Measurements from ENCODE around the gene RFTN1.

RFTN1 gene

DNA sequence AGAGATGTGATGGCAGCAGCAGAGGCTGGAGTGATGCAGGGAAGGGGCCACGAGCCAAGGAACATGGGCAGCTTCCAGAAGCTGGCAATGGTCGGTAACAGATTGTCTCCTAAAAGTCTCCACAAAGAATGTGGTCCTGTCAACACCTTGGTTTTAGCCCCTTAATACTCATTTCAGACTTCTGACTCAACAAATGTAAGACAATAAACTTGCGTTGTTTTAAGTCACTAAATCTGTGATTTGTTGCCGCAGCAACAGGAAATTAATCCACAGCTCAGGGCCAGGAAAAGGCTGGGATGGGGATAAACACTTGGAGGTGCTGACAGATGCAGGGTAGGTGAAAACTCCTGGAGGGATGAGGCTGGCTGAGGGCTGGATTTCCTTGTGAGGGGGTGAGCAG lies 178.6 kb downstream of the RFTN1 start:
- DNase-seq (ENCODE audit: low read depth in 4 of 4, low spot score in 1 of 4) = no peak

GRCh38 chr3:16332904-16333426 lies 180.5 kb downstream of the RFTN1 start:
- DNase-seq (ENCODE audit: low read depth in 4 of 4, low spot score in 1 of 4) = no peak

- no peak for DNase-seq (ENCODE audit: low read depth in 4 of 4, low spot score in 1 of 4)
Measured at GRCh38 chr3:16331319-16331883, 182.1 kb downstream of the RFTN1 start.

- no peak for DNase-seq (ENCODE audit: low read depth in 4 of 4, low spot score in 1 of 4)
Measured at GRCh38 chr3:16330351-16330750, 183.1 kb downstream of the RFTN1 start.

- no peak for DNase-seq (ENCODE audit: low read depth in 4 of 4, low spot score in 1 of 4)
Measured at GRCh38 chr3:16329826-16330129, 183.7 kb downstream of the RFTN1 start.

DNA sequence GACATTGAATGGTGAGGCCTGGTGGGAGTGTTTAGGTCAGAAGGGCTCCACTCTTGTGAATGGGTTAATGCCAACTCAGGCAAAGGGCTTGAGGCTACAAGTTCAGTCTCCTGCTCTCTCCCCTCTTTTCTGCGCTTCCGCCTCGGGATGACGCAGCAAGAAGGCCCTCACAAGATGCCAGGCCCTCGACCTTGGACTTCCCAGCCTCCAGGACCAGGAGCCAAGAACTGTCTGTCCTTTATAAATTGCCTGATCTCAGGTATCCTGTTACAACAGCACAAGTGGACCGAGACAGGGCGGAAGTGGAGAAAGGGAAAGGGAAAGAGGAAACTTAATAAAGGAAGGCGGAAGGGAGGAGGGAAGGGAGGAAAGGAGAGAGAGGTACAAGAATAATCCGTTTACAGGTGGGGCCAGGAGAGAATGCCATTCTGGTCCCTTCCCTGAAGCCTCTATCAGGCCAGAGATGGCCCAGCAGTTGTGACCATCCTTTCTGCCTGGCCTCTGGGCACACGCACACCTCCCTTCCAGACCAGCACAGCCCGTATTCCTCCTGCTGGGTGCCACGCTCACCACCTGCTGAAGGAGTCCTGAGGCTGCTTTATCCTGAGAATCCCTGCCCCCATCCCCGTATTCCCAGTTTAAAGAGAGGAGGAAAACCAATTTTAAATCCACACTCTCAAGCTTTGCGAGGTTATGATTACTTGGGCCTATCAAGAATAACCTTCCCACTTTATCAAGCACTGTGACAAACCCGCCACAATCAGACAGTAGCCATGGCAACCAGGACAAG lies 184.3 kb downstream of the RFTN1 start:
- DNase-seq (ENCODE audit: low read depth in 4 of 4, low spot score in 1 of 4) = no peak

DNA sequence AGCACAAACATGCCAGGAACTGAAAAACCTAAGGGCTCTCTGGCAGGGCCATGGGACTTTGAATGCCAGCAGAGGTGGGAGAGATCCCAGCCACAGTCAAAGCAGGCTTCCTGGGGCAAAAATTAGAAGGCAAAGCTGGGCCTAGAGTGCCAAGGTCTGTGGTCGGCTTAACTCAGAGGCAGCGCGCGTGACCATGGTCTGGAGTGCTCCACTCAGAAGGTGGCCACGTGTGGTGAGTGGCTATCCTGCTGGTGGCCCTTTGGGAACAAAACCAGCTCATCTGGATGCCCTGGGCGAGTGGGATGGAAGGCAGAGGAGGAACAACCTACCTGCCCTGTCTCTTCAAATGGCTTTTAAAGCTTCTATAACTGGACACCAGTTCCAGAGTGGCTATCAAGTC lies 185.4 kb downstream of the RFTN1 start:
- no peak for DNase-seq (ENCODE audit: low read depth in 4 of 4, low spot score in 1 of 4)

DNA sequence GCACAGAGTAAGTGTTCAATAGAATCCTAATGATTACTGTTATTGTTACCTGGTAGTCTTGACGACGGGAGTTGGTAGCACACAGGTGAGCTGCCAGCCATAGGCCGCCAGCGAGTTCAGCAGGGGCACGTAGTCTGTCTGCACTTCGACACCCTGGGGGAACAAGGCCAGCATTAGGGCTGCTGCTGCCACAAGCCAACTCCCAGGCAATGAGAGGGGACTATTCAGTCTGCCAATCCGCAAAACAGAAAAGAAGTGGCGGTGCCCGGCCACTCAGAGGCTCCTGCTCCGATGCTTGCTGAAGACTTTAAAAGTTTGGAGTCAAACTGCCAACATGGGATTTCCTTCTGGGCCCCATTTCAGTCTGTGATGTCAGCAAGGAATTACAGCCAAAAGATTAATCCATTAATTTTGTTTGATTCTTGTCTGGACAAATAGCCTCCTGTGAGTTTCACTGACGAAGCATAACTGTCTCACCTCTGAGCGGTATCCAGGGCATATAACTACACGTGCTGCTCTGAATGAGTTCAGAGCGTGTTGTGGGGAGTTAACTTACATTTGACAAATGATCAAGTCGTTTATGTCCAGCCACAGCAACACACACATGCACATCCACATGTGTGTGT lies 186.7 kb downstream of the RFTN1 start:
- no peak for DNase-seq (ENCODE audit: low read depth in 4 of 4, low spot score in 1 of 4)

DNA sequence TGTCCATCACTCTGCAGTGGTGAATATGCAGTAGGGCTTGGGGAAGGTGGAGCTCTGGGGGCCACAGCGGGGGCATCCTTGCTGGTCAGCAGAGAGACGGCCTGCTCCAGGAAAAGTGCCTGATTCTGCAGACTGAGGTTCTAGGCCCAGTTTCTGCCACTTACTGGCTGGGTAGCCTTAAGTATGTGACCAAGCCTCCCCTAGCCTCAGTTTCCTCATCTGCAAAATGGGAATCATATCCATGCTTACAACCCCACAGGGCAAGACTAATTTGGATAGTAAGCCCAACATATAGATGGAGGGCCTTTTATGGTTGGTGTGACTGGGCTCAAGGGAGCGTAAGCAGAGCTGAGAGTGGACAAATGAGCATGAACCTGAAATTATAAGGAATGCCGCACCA lies 187.6 kb downstream of the RFTN1 start:
- no peak for DNase-seq (ENCODE audit: low read depth in 4 of 4, low spot score in 1 of 4)

GRCh38 chr3:16323737-16324136 lies 189.8 kb downstream of the RFTN1 start:
- no peak for DNase-seq (ENCODE audit: low read depth in 4 of 4, low spot score in 1 of 4)

DNA sequence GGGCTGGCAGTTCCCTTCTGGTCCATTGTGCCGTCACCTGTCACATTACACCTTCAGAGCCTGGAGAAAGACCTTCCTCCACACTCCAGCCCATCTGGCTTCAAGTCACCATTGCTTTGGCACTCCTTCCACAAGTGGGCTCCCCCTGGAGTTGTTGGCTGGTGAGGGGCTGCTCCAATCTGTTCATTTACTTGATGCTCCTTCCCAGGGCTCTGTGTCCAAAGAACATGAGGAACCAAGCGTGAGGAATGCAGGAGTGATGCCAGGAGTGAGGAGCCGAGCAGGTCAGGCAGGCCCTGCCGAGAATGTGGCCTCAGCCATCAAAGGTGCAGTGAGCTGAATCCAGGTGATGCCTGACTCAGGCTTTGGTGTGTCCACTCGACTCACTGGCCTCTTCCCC lies 191.3 kb downstream of the RFTN1 start:
- DNase-seq (ENCODE audit: low read depth in 4 of 4, low spot score in 1 of 4) = no peak

GRCh38 chr3:16320711-16321110 lies 192.8 kb downstream of the RFTN1 start:
- no peak for DNase-seq (ENCODE audit: low read depth in 4 of 4, low spot score in 1 of 4)

DNA sequence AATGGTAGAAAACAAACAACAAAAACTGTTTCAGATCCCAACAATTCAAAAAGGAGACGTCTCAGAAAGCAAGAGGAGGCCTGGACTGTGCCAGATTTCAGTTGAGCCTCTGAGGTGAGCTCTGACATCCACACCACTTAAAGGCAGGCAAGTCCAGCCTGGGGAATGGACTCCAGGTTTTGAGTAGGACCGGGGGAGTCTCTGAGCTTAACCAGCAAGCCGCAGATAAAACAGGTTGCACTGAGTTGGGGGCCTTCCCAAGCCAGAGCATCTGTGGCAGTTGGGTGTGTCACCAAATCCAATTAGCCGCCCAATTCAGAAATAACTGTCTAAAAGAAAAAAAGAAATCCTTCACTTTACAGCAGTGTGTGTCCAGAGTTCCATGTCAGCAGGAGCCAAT lies 193.8 kb downstream of the RFTN1 start:
- no peak for DNase-seq (ENCODE audit: low read depth in 4 of 4, low spot score in 1 of 4)

GRCh38 chr3:16319307-16319706 lies 194.2 kb downstream of the RFTN1 start:
- peak; percentile 71 to 80 (median 76) for DNase-seq (ENCODE audit: low read depth in 4 of 4, low spot score in 1 of 4)

DNA sequence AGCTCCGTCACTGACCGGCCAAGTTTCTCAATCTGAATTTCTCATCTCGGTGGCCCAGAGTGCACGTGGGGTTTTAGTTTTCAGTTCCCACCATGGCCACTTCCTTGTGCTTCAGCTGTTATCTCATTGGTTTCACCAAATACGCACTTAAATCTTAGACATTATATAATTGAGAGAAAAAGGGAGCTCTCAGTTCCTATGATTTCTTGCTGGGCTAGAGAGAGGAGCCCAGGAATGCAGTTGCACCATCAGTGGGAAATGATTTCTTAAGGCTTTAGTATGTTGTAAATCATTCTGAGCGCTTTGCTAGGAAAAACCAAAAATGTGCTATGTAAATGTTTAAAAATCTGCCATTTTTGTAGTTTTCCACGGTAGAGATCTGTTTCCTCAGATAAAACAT lies 195.3 kb downstream of the RFTN1 start:
- no peak for DNase-seq (ENCODE audit: low read depth in 4 of 4, low spot score in 1 of 4)

DNA sequence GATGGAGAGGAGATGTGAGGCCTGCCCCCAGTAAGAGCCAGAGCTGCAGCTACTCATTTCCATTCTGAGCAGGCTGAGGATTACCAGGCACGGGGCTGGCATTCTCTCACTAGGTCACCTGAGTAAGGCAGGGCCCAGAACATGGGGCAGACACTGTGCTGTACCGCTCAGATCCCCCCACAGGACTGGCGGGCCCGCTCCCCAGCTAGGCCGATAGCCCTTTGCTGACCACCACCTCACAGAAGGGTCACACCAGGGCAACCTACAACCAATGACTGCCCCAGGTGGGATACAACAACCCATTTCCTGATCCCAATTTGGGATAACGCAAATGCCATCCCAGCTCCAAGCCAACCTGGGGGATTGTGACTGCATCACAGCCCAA lies 195.9 kb downstream of the RFTN1 start:
- no peak for DNase-seq (ENCODE audit: low read depth in 4 of 4, low spot score in 1 of 4)

DNA sequence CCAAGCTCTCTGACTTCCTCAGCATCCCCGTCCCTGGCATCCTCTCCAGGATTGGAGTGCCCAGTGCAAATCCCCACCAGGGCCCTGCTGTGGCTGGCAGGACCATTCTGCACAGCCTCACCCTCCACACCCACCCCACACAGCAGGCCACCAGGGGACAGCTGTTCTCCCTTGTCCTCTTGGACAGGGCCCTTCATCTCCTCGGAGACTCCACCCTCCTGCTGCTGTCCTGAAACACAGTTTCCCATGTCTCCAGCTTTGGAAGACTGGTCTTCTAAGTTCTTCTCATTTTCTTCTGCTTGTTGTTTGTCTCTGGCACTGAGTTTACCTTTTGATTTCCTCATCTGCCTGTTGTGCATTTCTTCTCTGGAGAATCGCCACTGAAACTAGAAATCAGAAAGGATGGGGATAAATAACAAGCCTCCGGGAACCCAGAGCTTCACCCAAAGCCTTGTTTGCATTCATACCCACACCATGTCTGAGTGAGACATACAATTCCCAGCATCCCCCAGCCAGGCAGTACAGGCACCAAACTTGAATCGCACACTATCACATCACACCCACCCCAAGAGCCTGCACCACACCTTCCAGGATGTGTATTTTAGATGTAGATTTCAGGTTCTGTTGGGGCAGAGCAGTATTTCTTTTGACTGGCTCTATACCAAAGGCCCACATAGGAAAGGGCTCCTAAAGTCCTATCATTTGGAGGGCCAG lies 196.5 kb downstream of the RFTN1 start:
- DNase-seq (ENCODE audit: low read depth in 4 of 4, low spot score in 1 of 4) = no peak

- DNase-seq (ENCODE audit: low read depth in 4 of 4, low spot score in 1 of 4) = no peak
Measured at GRCh38 chr3:16316396-16316795, 197.1 kb downstream of the RFTN1 start.

DNA sequence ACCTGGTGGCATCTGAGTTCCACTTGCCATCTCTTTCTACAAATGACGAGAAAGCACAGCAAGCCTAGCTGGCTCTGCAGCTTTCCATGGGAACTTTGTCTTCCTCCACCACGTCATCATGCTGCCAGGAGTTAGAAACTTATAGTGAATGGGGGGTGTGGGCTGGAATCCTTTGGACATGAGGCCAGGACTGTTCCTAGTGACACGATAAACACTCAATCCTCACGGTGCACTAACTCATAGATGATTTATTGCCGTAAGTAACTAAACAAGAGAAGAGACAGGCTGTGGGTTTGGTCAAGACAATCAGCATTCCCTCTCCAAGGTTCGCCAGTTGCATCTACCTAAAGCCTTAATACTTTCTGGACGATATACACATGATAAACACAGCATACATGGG lies 197.9 kb downstream of the RFTN1 start:
- no peak for DNase-seq (ENCODE audit: low read depth in 4 of 4, low spot score in 1 of 4)

DNA sequence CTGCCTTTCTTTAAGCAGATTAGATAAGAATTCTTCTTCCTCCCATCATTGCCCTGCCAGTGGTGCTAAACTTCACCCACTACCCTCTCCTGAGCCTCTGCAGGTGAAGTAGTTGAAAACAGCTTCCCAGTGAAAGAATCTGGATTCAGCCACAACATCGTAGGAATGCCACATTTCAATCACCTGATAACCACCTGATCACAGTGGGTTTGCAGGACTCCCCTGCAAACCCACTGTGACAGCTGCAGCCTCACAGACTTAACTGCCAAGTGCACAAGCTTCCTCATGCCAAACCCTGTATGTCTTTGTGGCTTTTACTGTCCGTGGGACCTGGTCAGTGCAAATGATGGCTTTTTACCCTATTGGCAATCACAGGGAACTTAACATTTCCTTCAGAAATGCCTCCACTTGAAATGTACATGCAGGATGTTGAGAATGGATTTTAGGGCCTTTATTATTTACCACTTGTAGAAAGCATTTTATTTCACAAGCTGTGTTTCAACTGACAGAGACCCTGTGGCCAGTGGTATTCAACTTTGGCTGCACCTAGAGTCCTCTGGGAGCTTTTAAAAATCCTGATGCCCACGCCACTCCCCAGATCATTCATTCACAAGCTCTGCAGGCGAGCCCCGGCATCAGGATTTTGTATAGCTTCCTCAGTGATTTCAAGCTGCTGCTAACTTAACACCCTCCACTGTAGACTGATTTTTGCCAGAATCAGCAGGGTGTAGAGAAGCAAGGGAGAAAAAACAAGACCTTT lies 199.4 kb downstream of the RFTN1 start:
- DNase-seq (ENCODE audit: low read depth in 4 of 4, low spot score in 1 of 4) = no peak

DNA sequence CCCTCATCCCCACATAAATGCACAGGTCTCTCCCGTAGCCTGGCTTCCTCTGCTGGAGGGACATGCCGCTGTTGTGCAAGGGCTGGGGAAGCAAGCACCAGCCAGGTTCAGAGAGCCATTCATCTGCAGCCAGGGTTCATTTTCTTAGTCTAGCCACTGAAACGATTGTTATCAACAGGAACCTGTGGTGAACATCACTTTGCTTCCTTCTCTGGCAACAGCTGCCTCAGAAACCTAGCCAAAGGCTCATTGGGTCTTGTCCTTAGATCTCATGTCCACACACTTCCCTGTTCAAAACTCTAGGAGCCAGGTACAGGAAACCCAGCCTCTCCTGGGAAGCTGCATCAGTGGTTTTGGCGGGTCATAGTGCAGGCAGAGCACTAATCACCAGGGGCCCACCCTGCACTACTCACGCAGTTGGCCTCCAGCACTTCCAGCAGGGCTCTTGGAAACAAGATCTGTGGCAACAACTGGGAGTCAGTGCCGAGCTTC lies 201.5 kb downstream of the RFTN1 start:
- DNase-seq (ENCODE audit: low read depth in 4 of 4, low spot score in 1 of 4) = no peak

Data from stimulated activated CD4-positive, alpha-beta T cell treated with anti-CD3 and anti-CD28 coated beads, Interleukin-1b, Interleukin-23, amount 100 ng/mL, for 24 hours (primary cell).